Measurements from ENCODE around the gene PACS2. TPM values are rescaled to one million over a fixed set of nuclear protein-coding genes. Genes with fewer than 3 reads are reported as not detected.

PACS2 gene
- total RNA-seq, 1 donor from 2014 or later = 22.5 TPM

DNA sequence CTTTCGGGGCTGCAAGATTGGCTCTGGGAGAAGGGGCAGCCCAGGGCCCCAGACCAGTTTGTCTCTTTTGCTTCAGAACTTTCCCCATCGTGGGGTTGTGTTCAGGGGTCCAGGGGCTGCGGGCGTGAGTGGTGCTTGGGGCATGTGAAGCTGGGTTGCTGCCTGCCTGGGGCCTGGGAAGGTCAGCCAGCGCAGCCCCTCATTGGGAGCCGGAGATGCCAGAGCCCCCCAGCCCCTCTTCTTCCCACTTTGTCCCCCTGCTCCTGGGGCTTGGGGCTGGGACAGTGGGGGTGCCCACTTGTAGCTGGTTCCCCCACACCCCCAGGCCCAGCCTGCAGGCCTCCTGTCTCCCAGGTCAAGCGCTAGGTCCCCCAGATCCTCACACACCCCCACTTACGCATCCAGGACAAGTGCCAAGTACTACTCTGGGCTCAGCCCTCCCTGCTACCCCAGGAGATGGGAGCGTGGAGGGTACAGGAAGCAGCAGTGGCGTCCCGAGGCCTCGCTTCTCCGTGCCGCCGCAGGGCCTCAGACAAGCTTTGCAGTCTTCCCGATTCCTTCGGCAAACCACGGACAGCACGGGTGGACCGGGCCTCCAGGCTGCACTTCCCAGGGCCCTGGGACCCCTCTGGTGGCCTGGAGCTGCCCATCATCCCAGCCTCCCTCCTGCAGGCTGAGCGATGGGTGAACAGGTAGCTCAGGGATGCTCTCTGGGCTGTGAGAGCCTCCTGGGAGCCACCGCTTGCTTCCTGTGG, 41.5 kb downstream of the PACS2 start:
- TF ChIP-seq, protein P1, sequence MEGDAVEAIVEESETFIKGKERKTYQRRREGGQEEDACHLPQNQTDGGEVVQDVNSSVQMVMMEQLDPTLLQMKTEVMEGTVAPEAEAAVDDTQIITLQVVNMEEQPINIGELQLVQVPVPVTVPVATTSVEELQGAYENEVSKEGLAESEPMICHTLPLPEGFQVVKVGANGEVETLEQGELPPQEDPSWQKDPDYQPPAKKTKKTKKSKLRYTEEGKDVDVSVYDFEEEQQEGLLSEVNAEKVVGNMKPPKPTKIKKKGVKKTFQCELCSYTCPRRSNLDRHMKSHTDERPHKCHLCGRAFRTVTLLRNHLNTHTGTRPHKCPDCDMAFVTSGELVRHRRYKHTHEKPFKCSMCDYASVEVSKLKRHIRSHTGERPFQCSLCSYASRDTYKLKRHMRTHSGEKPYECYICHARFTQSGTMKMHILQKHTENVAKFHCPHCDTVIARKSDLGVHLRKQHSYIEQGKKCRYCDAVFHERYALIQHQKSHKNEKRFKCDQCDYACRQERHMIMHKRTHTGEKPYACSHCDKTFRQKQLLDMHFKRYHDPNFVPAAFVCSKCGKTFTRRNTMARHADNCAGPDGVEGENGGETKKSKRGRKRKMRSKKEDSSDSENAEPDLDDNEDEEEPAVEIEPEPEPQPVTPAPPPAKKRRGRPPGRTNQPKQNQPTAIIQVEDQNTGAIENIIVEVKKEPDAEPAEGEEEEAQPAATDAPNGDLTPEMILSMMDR (IDR thresholded peaks at IDR 0.05) = no peak
- TF ChIP-seq EZH2phosphoT487 (IDR thresholded peaks at IDR 0.05) = no peak
- no peak for TF ChIP-seq EZH2 (IDR thresholded peaks at IDR 0.05)
- no peaks in the 10 kb centered on the region for H3K36me3 ChIP-seq
- no peak overlapping the region for H3K27ac ChIP-seq
- Mint-ChIP-seq H3K27me3 (ENCODE audit: insufficient read depth, low read depth) (peaks cover 7% of the 10 kb centered on the region), H3K4me3 (no peak overlapping the region), H3K9me3 (peaks cover 2% of the 10 kb centered on the region), H3K4me1 (peaks cover 18% of the 10 kb centered on the region), H3K27ac (no peak overlapping the region), H3K36me3 (peaks cover 9% of the 10 kb centered on the region)
- no peaks in the 10 kb centered on the region for H3K9me3 ChIP-seq (ENCODE audit: low read depth)
- no peak overlapping the region for H3K4me3 ChIP-seq
- H4K20me1 ChIP-seq (ENCODE audit: low read depth) = peaks cover 25% of the 10 kb centered on the region
- H3K9ac ChIP-seq = no peak overlapping the region
- H3K27me3 ChIP-seq = no peaks in the 10 kb centered on the region
- H3F3A ChIP-seq (ENCODE audit: low read depth) = peaks cover 20% of the 10 kb centered on the region
- peaks cover 10% of the 10 kb centered on the region for H3K4me1 ChIP-seq
- H2AFZ ChIP-seq (replicated peaks) = no peak overlapping the region
- H3K79me2 ChIP-seq (ENCODE audit: low read depth) = no peaks in the 10 kb centered on the region
- H3K4me2 ChIP-seq = no peak overlapping the region
- no peak for DNase-seq (ENCODE audit: low spot score)

DNA sequence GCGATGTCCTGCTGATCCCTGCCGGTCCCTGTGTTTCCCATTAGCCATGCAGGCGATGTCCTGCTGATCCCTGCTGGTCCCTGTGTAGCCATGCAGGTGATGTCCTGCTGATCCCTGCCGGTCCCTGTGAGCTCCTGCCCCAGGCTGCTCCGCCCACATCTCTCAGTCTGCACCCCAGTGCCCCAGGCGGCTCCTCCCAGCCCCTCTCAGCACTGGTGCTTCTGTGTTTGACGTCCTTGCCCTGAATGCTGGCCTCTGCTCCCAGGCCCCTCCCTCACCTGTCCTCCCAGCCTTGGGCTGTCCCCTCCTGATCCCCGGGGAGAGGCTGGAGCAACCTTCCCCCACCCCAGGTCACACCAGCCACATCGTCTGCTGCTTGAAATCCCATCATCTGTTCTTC, 42.4 kb downstream of the PACS2 start:
- no peaks in the 10 kb centered on the region for H3K79me2 ChIP-seq (ENCODE audit: low read depth)
- no peak overlapping the region for H3K4me3 Mint-ChIP-seq
- peaks cover 12% of the 10 kb centered on the region for H3K36me3 Mint-ChIP-seq
- peaks cover 5% of the 10 kb centered on the region for H3K27me3 Mint-ChIP-seq (ENCODE audit: insufficient read depth, low read depth)
- peak; percentile 41 for DNase-seq (ENCODE audit: low spot score)
- no peak overlapping the region for H3K27ac Mint-ChIP-seq
- no peak overlapping the region for H3K9ac ChIP-seq
- peak overlapping the region; percentile 66 for H3K4me2 ChIP-seq
- TF ChIP-seq EZH2 (IDR thresholded peaks at IDR 0.05) = no peak
- H3K27me3 ChIP-seq = no peaks in the 10 kb centered on the region
- H3K9me3 ChIP-seq (ENCODE audit: low read depth) = no peaks in the 10 kb centered on the region
- H3K4me3 ChIP-seq = no peak overlapping the region
- H3K36me3 ChIP-seq = no peaks in the 10 kb centered on the region
- peaks cover 18% of the 10 kb centered on the region for H4K20me1 ChIP-seq (ENCODE audit: low read depth)
- peaks cover 14% of the 10 kb centered on the region for H3K4me1 Mint-ChIP-seq
- no peak overlapping the region for H2AFZ ChIP-seq (replicated peaks)
- H3K9me3 Mint-ChIP-seq = peaks cover 2% of the 10 kb centered on the region
- no peak overlapping the region for H3K27ac ChIP-seq
- H3F3A ChIP-seq (ENCODE audit: low read depth) = peaks cover 15% of the 10 kb centered on the region
- H3K4me1 ChIP-seq = peaks cover 10% of the 10 kb centered on the region

DNA sequence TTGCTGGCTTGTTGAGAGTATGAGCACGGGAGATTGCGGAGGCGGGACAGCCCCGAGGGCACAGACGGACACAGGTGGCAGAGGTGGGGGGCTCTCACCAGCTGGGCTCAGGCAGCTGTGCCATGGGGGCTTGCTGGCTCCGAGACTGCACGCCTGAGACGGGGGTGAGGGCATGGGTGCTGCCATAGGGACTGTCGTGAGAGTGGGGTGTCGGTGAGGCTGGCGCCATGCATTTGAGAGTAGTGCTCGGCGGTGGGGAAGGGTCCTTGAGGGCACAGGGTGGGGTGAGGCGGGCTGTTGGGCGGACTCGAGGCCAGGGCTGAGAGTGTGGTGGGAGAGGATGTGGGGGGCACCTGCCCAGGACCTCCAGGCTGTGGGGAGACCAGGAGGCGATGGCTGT, 43.1 kb downstream of the PACS2 start:
- no peak overlapping the region for H3K4me2 ChIP-seq
- H3K4me3 Mint-ChIP-seq = no peak overlapping the region
- H3K9me3 Mint-ChIP-seq = peaks cover 2% of the 10 kb centered on the region
- H3K27me3 Mint-ChIP-seq (ENCODE audit: insufficient read depth, low read depth) = peaks cover 5% of the 10 kb centered on the region
- no peak overlapping the region for H3K27ac Mint-ChIP-seq
- H3K36me3 ChIP-seq = no peaks in the 10 kb centered on the region
- no peaks in the 10 kb centered on the region for H3K27me3 ChIP-seq
- no peak overlapping the region for H3K27ac ChIP-seq
- DNase-seq (ENCODE audit: low spot score) = no peak
- peaks cover 12% of the 10 kb centered on the region for H4K20me1 ChIP-seq (ENCODE audit: low read depth)
- no peak overlapping the region for H2AFZ ChIP-seq (replicated peaks)
- H3K9ac ChIP-seq = no peak overlapping the region
- H3K4me1 Mint-ChIP-seq = peaks cover 11% of the 10 kb centered on the region
- H3K4me1 ChIP-seq = peaks cover 10% of the 10 kb centered on the region
- peaks cover 13% of the 10 kb centered on the region for H3F3A ChIP-seq (ENCODE audit: low read depth)
- H3K36me3 Mint-ChIP-seq = peaks cover 12% of the 10 kb centered on the region
- TF ChIP-seq, protein P1 (IDR thresholded peaks at IDR 0.05) = no peak
- TF ChIP-seq EZH2 (IDR thresholded peaks at IDR 0.05) (no peak), EZH2phosphoT487 (IDR thresholded peaks at IDR 0.05) (no peak)
- no peak overlapping the region for H3K4me3 ChIP-seq
- H3K9me3 ChIP-seq (ENCODE audit: low read depth) = no peaks in the 10 kb centered on the region
- no peaks in the 10 kb centered on the region for H3K79me2 ChIP-seq (ENCODE audit: low read depth)

DNA sequence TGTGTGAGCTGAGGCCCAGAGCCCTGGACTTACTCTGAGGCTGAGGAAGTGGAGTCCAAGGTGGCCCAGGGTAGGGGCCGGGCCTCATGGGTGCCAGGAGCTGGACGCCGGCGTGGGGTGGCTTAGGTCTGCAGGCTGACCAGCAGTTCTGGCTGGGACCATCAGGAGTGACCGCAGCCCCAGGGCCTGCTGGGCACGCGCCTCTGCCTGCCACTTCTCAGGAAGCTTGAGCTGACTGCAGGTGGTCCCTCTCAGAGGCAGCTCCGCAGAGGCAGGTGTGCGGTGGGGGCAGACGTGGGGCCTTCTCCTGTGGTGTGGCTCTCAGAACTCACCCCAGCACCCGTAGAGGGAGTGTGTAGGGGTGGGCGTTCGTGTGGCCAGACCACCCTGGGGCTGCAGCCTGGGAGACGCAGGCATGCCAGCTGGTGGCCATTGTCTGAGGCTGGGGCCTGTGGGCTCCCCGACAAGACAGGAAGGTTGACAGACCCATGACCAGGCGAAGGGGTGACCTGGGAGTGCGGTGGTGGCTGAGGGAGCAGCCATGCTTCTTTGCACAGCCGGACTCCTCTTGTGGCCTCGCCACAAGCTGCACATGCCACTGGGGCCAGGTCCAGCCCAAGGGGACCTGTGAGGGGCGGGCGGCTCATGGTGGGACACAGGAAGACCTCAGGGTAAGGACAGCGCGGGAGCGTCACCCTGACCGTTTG, 43.7 kb downstream of the PACS2 start:
- Histone ChIP-seq H3K9ac (no peak overlapping the region), H3K4me1 (peaks cover 10% of the 10 kb centered on the region), H3K27ac (no peak overlapping the region), H3K27me3 (no peaks in the 10 kb centered on the region), H3K4me2 (no peak overlapping the region), H2AFZ (replicated peaks) (no peak overlapping the region), H3K79me2 (ENCODE audit: low read depth) (no peaks in the 10 kb centered on the region), H4K20me1 (ENCODE audit: low read depth) (peaks cover 11% of the 10 kb centered on the region), H3K4me3 (no peak overlapping the region), H3K9me3 (ENCODE audit: low read depth) (no peaks in the 10 kb centered on the region), H3F3A (ENCODE audit: low read depth) (peaks cover 14% of the 10 kb centered on the region), H3K36me3 (no peaks in the 10 kb centered on the region)
- peaks cover 5% of the 10 kb centered on the region for H3K27me3 Mint-ChIP-seq (ENCODE audit: insufficient read depth, low read depth)
- no peak for DNase-seq (ENCODE audit: low spot score)
- no peak overlapping the region for H3K27ac Mint-ChIP-seq
- peaks cover 11% of the 10 kb centered on the region for H3K4me1 Mint-ChIP-seq
- no peak overlapping the region for H3K4me3 Mint-ChIP-seq
- H3K9me3 Mint-ChIP-seq = peaks cover under 1% of the 10 kb centered on the region
- TF ChIP-seq EZH2 (IDR thresholded peaks at IDR 0.05) (no peak), EZH2phosphoT487 (IDR thresholded peaks at IDR 0.05) (no peak)
- TF ChIP-seq, protein P1 (IDR thresholded peaks at IDR 0.05) = no peak
- peaks cover 12% of the 10 kb centered on the region for H3K36me3 Mint-ChIP-seq
